Epithelial cell of proximal tubule (primary cell): ENCODE measurements around the gene RIN3. TPM values are rescaled to one million over a fixed set of nuclear protein-coding genes. Genes with fewer than 3 reads are reported as not detected.

ENCODE experiments used
- DNase-seq: peaks from one replicate; pipeline ENCODE4 v3.0.0-alpha.2; 2011; ENCODE audit warnings: low read depth
- H3K4me3 ChIP-seq: 2 replicates; pipeline ENCODE4 v1.5.1; 2011; ENCODE audit warnings: low read depth, mild to moderate bottlenecking, low read length
- CTCF ChIP-seq: conservative IDR thresholded peaks from 2 replicates; pipeline ENCODE4 v1.5.1; 2012; ENCODE audit warnings: low read depth, mild to moderate bottlenecking, low read length
- total RNA-seq: library from RNA; depleted of rRNA; stranded (reverse); fragments of >200 nt; gene quantifications from 2 replicates; pipeline ENCODE4 v1.2.3, GENCODE V29; 2015

RIN3 gene
- total RNA-seq, 1 donor from 2014 or later = 7.4 TPM

- no peak for TF ChIP-seq CTCF
- H3K4me3 ChIP-seq = no peak overlapping the region
- no peak for DNase-seq
Measured at GRCh38 chr14:92658684-92659083, 145.1 kb downstream of the RIN3 start.

- TF ChIP-seq CTCF = no peak
- no peak for DNase-seq
- no peak overlapping the region for H3K4me3 ChIP-seq
Measured at GRCh38 chr14:92659765-92660561, 146.4 kb downstream of the RIN3 start.

GRCh38 chr14:92660571-92660970, 147.0 kb downstream of the RIN3 start:
- H3K4me3 ChIP-seq = no peak overlapping the region
- TF ChIP-seq CTCF = no peak
- no peak for DNase-seq

- no peak for DNase-seq
- no peak for TF ChIP-seq CTCF
- H3K4me3 ChIP-seq = no peak overlapping the region
Measured at GRCh38 chr14:92663049-92663448, 149.5 kb downstream of the RIN3 start.

- DNase-seq = no peak
- TF ChIP-seq CTCF = no peak
- H3K4me3 ChIP-seq = no peak overlapping the region
Measured at GRCh38 chr14:92665661-92666110, 152.1 kb downstream of the RIN3 start.

- H3K4me3 ChIP-seq = no peak overlapping the region
- no peak for DNase-seq
- no peak for TF ChIP-seq CTCF
Measured at GRCh38 chr14:92666251-92666650, 152.7 kb downstream of the RIN3 start.

- DNase-seq = no peak
- no peak for TF ChIP-seq CTCF
- H3K4me3 ChIP-seq = no peak overlapping the region
Measured at GRCh38 chr14:92668276-92668973, 154.8 kb downstream of the RIN3 start.
